C1 segment of cervical spinal cord (tissue), 14 donors: ENCODE measurements around the gene SENP7.
"Not testable (repeated sequence)": the region's sequence is repeated elsewhere in the genome, so short reads cannot be mapped to it uniquely, and the experiment has no call there.

Experiments
- DNase-seq, 14 donors: peaks; one replicate each; lab custom pipeline; 2025; lab: John Stamatoyannopoulos, UW

SENP7 gene

GRCh38 chr3:101527906-101528305 lies 14.9 kb upstream of the SENP7 start:
- no peak for DNase-seq

- DNase-seq = no peak
These were observed 14.4 kb upstream of the SENP7 start for GRCh38 chr3:101527441-101527840.

DNA sequence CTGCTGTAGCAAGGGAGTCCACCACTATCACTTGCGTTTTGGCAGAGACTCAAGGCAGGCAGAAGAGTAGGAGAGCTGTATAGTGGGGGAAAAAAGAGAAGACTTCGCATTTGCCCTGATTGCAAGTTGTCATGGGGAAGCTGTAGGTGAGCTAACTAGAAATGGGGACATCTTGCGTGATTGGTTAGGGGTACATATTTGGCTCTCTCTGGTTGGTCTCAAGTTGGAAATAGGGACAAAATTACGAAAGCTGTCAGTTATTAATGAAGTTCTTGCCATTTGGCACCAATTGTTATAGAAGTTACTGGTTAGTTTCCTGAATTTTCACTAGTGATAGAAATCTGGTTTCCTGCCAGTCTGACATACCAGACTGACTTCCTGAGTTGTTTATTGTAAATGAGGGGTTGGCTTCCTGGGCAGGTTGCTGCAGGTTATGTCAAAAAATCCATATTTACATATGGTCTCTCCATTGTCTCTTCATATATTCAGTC lies 8.2 kb upstream of the SENP7 start:
- no peak for DNase-seq

- no peak for DNase-seq
These were observed 6.8 kb upstream of the SENP7 start for GRCh38 chr3:101519685-101520365.

DNA sequence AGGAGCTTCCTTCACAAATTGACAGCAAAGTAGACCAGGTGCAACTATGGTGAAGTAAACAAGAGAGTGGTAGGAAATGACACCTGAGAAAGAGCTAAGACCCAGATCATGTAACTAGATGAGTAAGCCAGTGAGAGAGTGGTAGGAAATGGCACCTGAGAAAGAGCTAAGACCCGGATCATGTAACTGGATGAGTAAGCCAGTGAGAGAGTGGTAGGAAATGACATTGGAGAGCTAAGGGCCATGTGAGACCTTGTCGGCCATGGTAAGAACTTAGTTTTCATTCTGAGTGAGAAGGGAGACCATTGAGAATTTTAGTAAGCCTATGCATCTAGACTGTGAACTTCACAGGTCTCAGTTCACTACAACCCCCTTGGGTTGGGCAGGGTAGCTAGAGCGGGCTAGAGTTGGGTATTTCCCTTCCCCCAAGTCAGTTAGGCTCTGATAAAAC lies 5.4 kb upstream of the SENP7 start:
- no peak for DNase-seq

GRCh38 chr3:101513419-101513986 lies 491 bp upstream of the SENP7 start:
- DNase-seq = no peak

DNA sequence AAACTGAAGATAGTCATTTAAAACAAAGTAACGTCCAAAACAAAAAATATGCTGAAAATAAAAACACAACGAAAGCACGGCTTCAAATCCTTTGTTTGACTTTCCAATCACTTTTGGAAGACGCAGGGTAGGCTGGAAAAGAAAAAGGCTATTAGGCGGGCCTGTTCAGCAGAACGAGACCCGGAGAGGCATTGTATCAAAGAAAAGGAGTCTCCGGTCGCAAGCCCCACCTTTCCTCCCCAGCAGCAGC lies 691 bp downstream of the SENP7 start:
- DNase-seq = no peak

- no peak for DNase-seq
These were observed 3.2 kb downstream of the SENP7 start for GRCh38 chr3:101509811-101510210.

DNA sequence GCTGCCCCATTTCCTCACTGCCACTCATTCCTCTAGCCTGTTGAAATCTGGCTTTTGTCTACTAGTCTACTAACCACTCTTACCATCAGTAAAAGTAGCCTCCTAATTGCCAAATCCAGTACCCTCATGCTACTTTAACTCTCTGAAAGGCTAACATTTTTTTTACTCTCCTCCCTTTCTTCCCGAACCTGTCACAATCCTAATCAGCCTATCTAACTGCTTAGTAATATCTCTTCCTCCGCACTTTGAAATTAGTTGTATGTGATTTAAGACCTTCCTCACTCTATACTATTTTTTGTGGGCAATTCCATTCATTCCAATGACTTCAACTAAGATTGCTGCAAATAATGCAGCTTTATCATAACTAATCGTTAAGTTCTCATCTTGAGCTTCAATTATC lies 3.7 kb downstream of the SENP7 start:
- no peak for DNase-seq

GRCh38 chr3:101501783-101502182 lies 11.2 kb downstream of the SENP7 start:
- DNase-seq = no peak

DNA sequence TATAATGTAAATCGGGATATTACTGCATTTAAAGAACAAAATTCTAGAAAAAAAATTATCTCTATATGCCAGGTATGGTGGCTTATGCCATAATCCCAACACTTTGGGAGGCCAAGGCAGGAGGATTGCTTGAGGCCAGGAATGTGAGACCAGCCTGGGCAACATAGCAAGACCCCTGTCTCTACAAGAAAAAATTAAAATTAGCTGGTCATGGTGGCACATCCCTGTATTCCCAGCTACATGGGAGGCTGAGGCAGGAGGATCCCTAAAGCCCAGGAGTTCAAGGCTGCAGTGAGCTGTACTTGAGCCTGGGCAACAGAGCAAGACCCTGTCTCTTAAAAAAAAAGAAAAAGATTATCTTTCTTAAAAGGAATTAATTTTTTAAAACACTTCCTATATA lies 12.8 kb downstream of the SENP7 start:
- DNase-seq = no peak

DNA sequence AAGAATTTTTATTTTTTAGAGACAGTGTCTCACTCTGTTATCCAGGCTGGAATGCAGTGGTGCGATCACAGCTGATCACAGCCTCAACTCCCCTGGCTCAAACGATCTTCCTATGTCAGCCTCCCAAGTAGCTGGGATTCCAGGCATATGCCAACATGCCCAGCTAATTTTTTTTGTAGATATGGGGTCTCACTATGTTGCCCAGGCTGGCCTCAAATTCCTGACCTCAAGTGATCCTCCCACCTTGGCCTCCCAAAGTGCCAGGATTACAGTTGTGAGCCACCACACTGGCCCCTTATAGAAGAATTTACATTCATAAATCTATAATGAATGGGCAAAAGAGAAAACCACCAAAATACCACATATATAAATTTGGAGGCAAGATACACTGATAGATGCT lies 15.2 kb downstream of the SENP7 start:
- no peak for DNase-seq

DNA sequence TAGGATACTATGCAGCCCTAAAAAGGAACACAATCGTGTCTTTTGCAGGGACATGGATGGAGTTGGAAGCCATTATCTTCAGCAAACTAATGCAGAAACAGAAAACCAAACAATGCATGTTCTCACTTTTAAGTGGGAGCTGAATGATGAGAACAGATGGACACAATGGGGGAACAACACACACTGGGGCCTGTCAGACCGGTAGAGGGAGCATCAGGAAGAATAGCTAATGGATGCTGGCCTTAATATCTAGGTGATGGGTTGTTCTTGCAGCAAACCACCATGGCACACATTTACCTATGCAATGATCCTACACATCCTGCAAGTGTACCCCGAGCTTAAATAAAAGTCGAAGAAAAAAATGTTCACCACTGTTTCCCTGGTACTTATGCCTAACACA lies 17.5 kb downstream of the SENP7 start:
- no peak for DNase-seq

- DNase-seq = no peak
These were observed 28.0 kb downstream of the SENP7 start for GRCh38 chr3:101484805-101485620.

- DNase-seq = no peak
These were observed 34.0 kb downstream of the SENP7 start for GRCh38 chr3:101478980-101479379.

DNA sequence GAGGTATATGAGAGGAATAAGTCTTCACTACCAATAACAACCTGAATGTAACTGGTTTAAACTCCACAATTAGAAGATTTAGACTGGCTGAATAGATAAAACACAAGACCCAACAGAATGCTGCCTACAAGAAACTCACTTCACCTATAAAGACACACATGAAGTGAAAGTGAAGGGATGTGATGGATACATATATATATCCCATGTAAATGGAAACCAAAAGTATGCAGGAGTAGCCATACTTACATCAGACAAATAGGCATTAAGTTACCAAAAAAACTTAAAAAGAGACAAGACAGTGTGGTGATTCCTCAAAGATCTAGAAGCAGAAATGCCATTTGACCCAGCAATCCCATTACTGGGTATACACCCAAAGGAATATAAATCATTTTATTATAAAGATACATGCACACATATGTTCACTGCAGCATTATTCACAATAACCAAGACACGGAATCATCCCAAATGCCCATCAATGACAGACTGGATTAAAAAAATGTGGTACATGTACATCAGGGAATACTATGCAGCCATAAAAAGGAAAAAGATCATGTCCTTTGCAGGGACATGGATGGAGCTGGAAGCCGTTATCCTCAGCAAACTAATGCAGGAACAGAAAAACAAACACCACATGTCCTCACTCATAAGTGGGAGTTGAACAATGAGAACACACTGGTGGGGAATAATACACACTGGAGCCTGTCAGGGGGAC lies 38.0 kb downstream of the SENP7 start:
- not testable (repeated sequence) for DNase-seq

GRCh38 chr3:101468676-101469075 lies 44.3 kb downstream of the SENP7 start:
- DNase-seq = not testable (repeated sequence)

GRCh38 chr3:101467310-101467663 lies 45.7 kb downstream of the SENP7 start:
- DNase-seq = not testable (repeated sequence)

GRCh38 chr3:101466465-101467309 lies 46.3 kb downstream of the SENP7 start:
- no peak for DNase-seq

DNA sequence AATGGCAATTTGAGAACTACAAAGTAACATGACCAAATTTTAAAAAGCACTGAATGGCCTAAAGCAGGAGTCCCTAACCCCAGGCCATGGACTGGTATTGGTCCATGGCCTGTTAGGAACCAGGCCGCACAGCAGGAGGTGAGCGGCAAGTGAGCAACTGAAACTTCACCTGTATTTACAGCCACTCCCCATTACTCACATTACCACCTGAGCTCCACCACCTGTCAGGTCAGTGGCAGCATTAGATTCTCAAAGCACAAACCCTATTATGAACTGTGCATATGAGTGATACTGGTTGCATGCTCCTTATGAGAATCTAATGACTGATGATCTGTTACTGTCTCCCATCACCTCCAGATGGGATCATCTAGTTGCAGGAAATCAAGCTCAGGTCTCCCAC lies 48.8 kb downstream of the SENP7 start:
- DNase-seq = no peak

DNA sequence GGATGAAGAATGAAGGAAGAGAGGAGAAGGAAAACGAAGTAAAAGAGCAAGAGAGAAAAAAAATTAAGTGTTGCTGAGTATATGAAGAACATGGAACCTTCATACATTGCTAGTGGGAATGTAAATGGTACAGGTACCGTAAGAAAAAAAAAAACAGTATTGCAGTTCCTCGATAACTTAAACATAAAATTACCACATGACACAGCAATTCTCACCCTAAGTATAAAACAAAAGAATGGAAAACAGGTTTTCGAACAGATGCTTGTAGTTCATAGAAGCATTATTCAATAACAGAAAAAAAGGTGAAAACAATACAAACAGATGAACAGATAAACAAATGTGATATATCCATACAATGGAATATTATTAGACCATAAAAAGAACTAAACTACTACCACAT lies 51.6 kb downstream of the SENP7 start:
- DNase-seq = no peak
